Occipital lobe (tissue), 2 donors: ENCODE results near the gene UGT3A1. TPM values are rescaled to one million over a fixed set of nuclear protein-coding genes. Genes with fewer than 3 reads are reported as not detected.

ENCODE experiments used
- DNase-seq: peaks from one replicate; lab custom pipeline; 2025; lab: John Stamatoyannopoulos, UW
- total RNA-seq: library from RNA; depleted of rRNA; stranded (reverse); fragments of >200 nt; gene quantifications from one replicate; pipeline ENCODE4 v1.2.3, GENCODE V29; 2014

Gene UGT3A1
- total RNA-seq, 1 donor from 2014 or later, result not detected

DNA sequence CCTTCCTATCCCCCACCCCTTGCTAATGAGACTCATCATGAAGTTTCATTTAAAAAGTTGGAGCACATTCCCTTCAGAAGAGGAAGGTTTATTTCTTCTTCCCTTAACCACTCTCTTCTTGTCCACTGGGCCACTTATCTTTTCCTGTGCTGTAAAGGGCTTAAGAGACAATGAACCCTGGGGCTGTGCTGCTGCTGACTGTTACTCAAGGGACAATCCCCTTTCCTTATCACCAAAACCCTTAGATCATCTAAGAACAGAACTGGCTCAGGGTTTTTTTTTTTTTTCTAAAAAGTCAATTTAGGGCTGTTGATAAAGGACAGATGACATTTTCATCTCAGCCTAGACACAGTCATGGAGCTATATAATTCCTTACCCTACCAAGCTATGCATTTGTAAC is 82.4 kb downstream of the UGT3A1 start:
- no peak for DNase-seq

GRCh38 chr5:35908228-35908627 is 83.0 kb downstream of the UGT3A1 start:
- no peak for DNase-seq

DNA sequence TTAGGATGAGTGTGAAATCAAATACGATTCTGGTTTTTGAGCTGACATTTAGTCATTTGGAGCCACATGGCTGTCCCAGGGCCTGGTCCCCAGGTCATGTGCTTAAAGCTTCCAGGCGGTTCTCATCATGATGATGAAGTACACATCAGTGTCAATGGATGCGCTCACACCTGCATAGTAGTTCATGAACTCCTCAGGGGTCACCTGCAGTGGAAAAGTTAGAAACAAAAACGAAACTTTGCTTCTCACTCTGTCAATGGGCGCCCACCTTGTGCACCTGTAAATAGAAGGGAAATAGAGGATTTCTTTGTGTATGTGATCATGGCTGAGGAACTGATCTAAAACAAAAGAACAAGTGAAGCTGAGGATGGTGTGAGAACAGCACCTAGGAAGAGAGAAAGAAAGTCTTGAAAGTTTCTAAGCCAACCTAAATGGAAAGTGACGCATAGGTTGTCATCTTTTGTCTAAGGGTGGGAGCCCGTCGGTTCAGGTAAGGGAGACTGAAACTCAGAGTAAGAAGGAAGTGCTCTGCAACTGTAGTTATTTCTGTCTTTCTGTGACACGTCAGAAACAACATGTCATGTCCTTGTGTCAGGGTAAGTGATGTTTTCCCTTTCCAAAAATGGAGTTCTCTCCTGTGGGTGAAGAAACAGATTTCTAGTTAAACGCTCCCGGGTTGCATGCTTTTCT is 86.6 kb downstream of the UGT3A1 start:
- no peak for DNase-seq

- DNase-seq, result no peak
These were observed 87.5 kb downstream of the UGT3A1 start for GRCh38 chr5:35903631-35904203.

DNA sequence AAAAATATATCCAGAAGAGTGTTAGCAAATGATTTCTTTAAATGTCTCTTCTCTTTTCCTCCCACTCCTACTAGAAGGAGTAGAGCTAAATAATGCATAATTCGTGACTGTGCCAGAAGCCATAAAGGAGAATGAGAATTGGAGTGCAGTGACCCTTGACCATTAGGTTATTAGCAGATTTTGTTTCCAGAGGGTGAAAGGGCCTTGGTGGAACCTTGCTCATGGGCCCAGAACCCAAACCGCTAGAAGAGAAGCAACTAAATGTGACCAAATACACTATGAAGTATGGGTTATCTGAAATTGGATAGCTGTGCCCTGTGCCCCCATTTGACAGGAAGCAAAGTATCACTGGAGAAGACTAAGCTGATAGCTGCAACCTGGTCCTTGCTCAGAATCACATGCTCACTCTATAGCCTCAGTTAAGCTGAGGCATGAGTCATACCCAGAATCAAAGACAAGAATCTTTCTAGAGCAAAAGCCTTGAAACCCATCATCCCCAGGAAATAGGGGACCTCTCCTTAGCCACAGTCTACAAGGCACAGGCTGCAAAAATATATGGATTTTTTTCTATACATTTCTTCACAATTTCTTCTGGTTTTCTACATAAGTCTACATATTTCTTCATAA is 89.0 kb downstream of the UGT3A1 start:
- no peak for DNase-seq

Other genes with a start within 250 kb of the UGT3A1 start
- under 0.01 TPM for gene IL7R, start 134.5 kb downstream of the UGT3A1 start, total RNA-seq
- not detected for gene CAPSL, start 52.8 kb downstream of the UGT3A1 start, total RNA-seq
- gene UGT3A2, start 75.5 kb upstream of the UGT3A1 start, total RNA-seq, result 0.16 TPM
- gene LMBRD2, start 160.5 kb upstream of the UGT3A1 start, total RNA-seq, result 85.8 TPM
- 19.8 TPM for gene SKP2, start 160.7 kb upstream of the UGT3A1 start, total RNA-seq